Ishikawa (cell line): ENCODE measurements around the gene B4GALT5.

Experiments
- CEBPB ChIP-seq: IDR thresholded peaks from 2 replicates; pipeline ENCODE4 v1.6.1; 2012
- CREB1 ChIP-seq: IDR thresholded peaks from 2 replicates; pipeline ENCODE4 v1.6.1; 2012; ENCODE audit warnings: low read depth
- EP300 ChIP-seq: IDR thresholded peaks from 2 replicates; pipeline ENCODE4 v1.6.1; 2012; ENCODE audit warnings: borderline replicate concordance
- FOXM1 ChIP-seq: IDR thresholded peaks from 2 replicates; pipeline ENCODE4 v1.6.1; 2012; ENCODE audit warnings: low read depth, borderline replicate concordance
- NFIC ChIP-seq: IDR thresholded peaks from 2 replicates; pipeline ENCODE4 v1.6.1; 2012
- RAD21 ChIP-seq: IDR thresholded peaks from 2 replicates; pipeline ENCODE4 v1.6.1; 2012; ENCODE audit warnings: low read depth
- REST ChIP-seq: IDR thresholded peaks from 2 replicates; pipeline ENCODE4 v1.6.1; 2012; ENCODE audit warnings: low read depth, mild to moderate bottlenecking
- TAF1 ChIP-seq: IDR thresholded peaks from 2 replicates; pipeline ENCODE4 v1.6.1; 2012; ENCODE audit warnings: low read depth, mild to moderate bottlenecking
- TCF12 ChIP-seq: IDR thresholded peaks from 2 replicates; pipeline ENCODE4 v1.6.1; 2012; ENCODE audit warnings: low read depth
- TEAD4 ChIP-seq: IDR thresholded peaks from 2 replicates; pipeline ENCODE4 v1.6.1; 2012
- YY1 ChIP-seq: IDR thresholded peaks from 2 replicates; pipeline ENCODE4 v1.6.1; 2012; ENCODE audit warnings: low read depth
- ZBTB7A ChIP-seq: IDR thresholded peaks from 2 replicates; pipeline ENCODE4 v1.6.1; 2012; ENCODE audit warnings: low read depth
- TF ChIP-seq, protein P1 (sequence below): IDR thresholded peaks from 2 replicates; pipeline ENCODE4 v1.6.1; 2012
- TF ChIP-seq, protein P2 (sequence below): IDR thresholded peaks from 2 replicates; pipeline ENCODE4 v1.6.1; 2012

GRCh38 chr20:49634116-49634515 is 79.6 kb downstream of the B4GALT5 start:
- no peak for TF ChIP-seq RAD21
- TF ChIP-seq, protein P1, sequence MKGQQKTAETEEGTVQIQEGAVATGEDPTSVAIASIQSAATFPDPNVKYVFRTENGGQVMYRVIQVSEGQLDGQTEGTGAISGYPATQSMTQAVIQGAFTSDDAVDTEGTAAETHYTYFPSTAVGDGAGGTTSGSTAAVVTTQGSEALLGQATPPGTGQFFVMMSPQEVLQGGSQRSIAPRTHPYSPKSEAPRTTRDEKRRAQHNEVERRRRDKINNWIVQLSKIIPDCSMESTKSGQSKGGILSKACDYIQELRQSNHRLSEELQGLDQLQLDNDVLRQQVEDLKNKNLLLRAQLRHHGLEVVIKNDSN, result no peak
- TF ChIP-seq NFIC, result no peak
- TF ChIP-seq ZBTB7A, result no peak
- TF ChIP-seq YY1, result no peak
- TF ChIP-seq TAF1, result no peak
- no peak for TF ChIP-seq CEBPB
- no peak for TF ChIP-seq REST
- TF ChIP-seq CREB1, result no peak
- TF ChIP-seq EP300, result no peak
- TF ChIP-seq, protein P2, sequence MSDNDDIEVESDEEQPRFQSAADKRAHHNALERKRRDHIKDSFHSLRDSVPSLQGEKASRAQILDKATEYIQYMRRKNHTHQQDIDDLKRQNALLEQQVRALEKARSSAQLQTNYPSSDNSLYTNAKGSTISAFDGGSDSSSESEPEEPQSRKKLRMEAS, result no peak
- no peak for TF ChIP-seq TCF12
- TF ChIP-seq FOXM1, result no peak
- TF ChIP-seq TEAD4, result no peak
